H7 (cell line): Measurements from ENCODE around the gene DIP2C. TPM values are rescaled to one million over a fixed set of nuclear protein-coding genes. Genes with fewer than 3 reads are reported as not detected.

Experiments
- DNase-seq: peaks from one replicate; pipeline ENCODE4 v3.0.0; 2012
- H3K27me3 ChIP-seq: 2 replicates; pipeline ENCODE4 v1.6.0; 2011; ENCODE audit warnings: mild to moderate bottlenecking, low read length; ENCODE audit not compliant: control insufficient read depth, insufficient read depth
- H3K36me3 ChIP-seq: replicated peaks from 2 replicates; pipeline ENCODE4 v1.5.1; 2011; ENCODE audit warnings: low read length; ENCODE audit not compliant: control insufficient read depth, insufficient read depth
- H3K4me3 ChIP-seq: 2 replicates; pipeline ENCODE4 v1.5.1; 2011; ENCODE audit warnings: low read depth, mild to moderate bottlenecking, control low read depth, low read length, moderate library complexity; ENCODE audit not compliant: insufficient read depth
- total RNA-seq: library from RNA; depleted of rRNA; stranded (reverse); fragments of >200 nt; shearing (Covaris generic); gene quantifications from 2 replicates; pipeline ENCODE4 v1.2.3, GENCODE V29; 2014

Gene DIP2C
- total RNA-seq, 1 experiment from 2014 or later = 4.8 TPM

- no peak for DNase-seq
- Histone ChIP-seq H3K36me3 (no peaks in the 10 kb centered on the region), H3K27me3 (no peaks in the 10 kb centered on the region), H3K4me3 (no peak overlapping the region)
Measured at GRCh38 chr10:478471-479245, 210.8 kb downstream of the DIP2C start.

- H3K27me3 ChIP-seq = no peaks in the 10 kb centered on the region
- no peaks in the 10 kb centered on the region for H3K36me3 ChIP-seq
- no peak for DNase-seq
- no peak overlapping the region for H3K4me3 ChIP-seq
Measured at GRCh38 chr10:477620-478019, 211.8 kb downstream of the DIP2C start.

- no peak overlapping the region for H3K4me3 ChIP-seq
- DNase-seq = no peak
- H3K36me3 ChIP-seq = no peaks in the 10 kb centered on the region
- H3K27me3 ChIP-seq = no peaks in the 10 kb centered on the region
Measured at GRCh38 chr10:476455-476780, 213.1 kb downstream of the DIP2C start.

GRCh38 chr10:475709-476454, 213.6 kb downstream of the DIP2C start:
- H3K36me3 ChIP-seq = no peaks in the 10 kb centered on the region
- H3K27me3 ChIP-seq = no peaks in the 10 kb centered on the region
- H3K4me3 ChIP-seq = no peak overlapping the region
- no peak for DNase-seq

- H3K36me3 ChIP-seq = no peaks in the 10 kb centered on the region
- H3K4me3 ChIP-seq = no peak overlapping the region
- DNase-seq = no peak
- no peaks in the 10 kb centered on the region for H3K27me3 ChIP-seq
Measured at GRCh38 chr10:474946-475345, 214.5 kb downstream of the DIP2C start.

- no peak overlapping the region for H3K4me3 ChIP-seq
- H3K36me3 ChIP-seq = no peaks in the 10 kb centered on the region
- DNase-seq = no peak
- no peaks in the 10 kb centered on the region for H3K27me3 ChIP-seq
Measured at GRCh38 chr10:474406-474805, 215.1 kb downstream of the DIP2C start.

GRCh38 chr10:472241-472910, 217.1 kb downstream of the DIP2C start:
- Histone ChIP-seq H3K4me3 (no peak overlapping the region), H3K27me3 (no peaks in the 10 kb centered on the region), H3K36me3 (no peaks in the 10 kb centered on the region)
- DNase-seq = peak; percentile 65

GRCh38 chr10:470339-471003, 219.0 kb downstream of the DIP2C start:
- H3K27me3 ChIP-seq = no peaks in the 10 kb centered on the region
- H3K36me3 ChIP-seq = no peaks in the 10 kb centered on the region
- DNase-seq = no peak
- H3K4me3 ChIP-seq = no peak overlapping the region

- Histone ChIP-seq H3K27me3 (no peaks in the 10 kb centered on the region), H3K4me3 (no peak overlapping the region), H3K36me3 (no peaks in the 10 kb centered on the region)
- DNase-seq = no peak
Measured at GRCh38 chr10:469947-470338, 219.5 kb downstream of the DIP2C start.

GRCh38 chr10:459743-460142, 229.7 kb downstream of the DIP2C start:
- Histone ChIP-seq H3K27me3 (no peaks in the 10 kb centered on the region), H3K36me3 (no peaks in the 10 kb centered on the region), H3K4me3 (no peak overlapping the region)
- no peak for DNase-seq

GRCh38 chr10:458421-458851, 231.0 kb downstream of the DIP2C start:
- Histone ChIP-seq H3K27me3 (no peaks in the 10 kb centered on the region), H3K36me3 (no peaks in the 10 kb centered on the region), H3K4me3 (no peak overlapping the region)
- DNase-seq = no peak

GRCh38 chr10:456486-456885, 233.0 kb downstream of the DIP2C start:
- H3K36me3 ChIP-seq = no peaks in the 10 kb centered on the region
- H3K27me3 ChIP-seq = no peaks in the 10 kb centered on the region
- no peak for DNase-seq
- no peak overlapping the region for H3K4me3 ChIP-seq

GRCh38 chr10:454860-455259, 234.6 kb downstream of the DIP2C start:
- H3K4me3 ChIP-seq = no peak overlapping the region
- H3K36me3 ChIP-seq = no peaks in the 10 kb centered on the region
- no peak for DNase-seq
- no peaks in the 10 kb centered on the region for H3K27me3 ChIP-seq

- Histone ChIP-seq H3K4me3 (no peak overlapping the region), H3K36me3 (no peaks in the 10 kb centered on the region), H3K27me3 (no peaks in the 10 kb centered on the region)
- DNase-seq = no peak
Measured at GRCh38 chr10:453647-454046, 235.8 kb downstream of the DIP2C start.
